ENCODE measurements around the gene MAPKAPK2. TPM values are rescaled to one million over a fixed set of nuclear protein-coding genes. Genes with fewer than 3 reads are reported as not detected.

Gene MAPKAPK2
- total and polyA plus RNA-seq, 2 of the 13 experiments (the other 11 are each of a cell fraction or from before 2014, with no cell fraction given), result 16.6 to 34.0 TPM

DNA sequence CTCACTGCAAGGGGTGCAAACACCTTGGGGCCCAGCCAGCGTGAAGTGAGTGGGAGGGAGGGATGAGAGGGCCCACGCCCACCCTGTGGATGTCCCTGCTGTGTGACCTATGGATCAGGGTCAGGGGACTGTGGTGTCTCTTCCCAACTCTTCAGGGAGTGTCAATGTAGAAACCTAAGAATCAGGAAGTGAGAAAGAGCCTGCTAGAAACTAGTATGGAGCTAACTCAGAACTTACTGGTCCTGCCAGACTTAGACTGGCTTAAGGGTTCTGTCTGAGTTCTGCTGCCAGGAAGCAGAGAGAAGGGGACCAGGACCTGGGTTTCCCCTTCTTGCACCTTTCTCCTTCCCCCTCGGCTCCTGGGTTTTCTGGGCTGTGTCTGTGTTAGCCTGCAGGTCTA is 89.4 kb downstream of the MAPKAPK2 start:
- Histone ChIP-seq H3K4me1 (ENCODE audit: insufficient read depth, low read length) (peaks cover 6% of the 10 kb centered on the region), H3K4me2 (ENCODE audit: low read depth, low read length) (no peak overlapping the region), H3K79me2 (ENCODE audit: insufficient read depth, low read length) (no peaks in the 10 kb centered on the region), H2AFZ (ENCODE audit: low read length) (no peak overlapping the region), H3K27me3 (ENCODE audit: control insufficient read depth in 1 of 2, insufficient read depth in 2 of 2, low read length in 2 of 2) (peaks cover 0 to 31% of the 10 kb centered on the region in 2 experiments; a peak in 3 of 5 replicates), H3K4me3 (replicated peaks in 1 of 3; ENCODE audit: insufficient read depth in 1 of 3, low read depth in 2 of 3, low read length in 3 of 3) (no peak overlapping the region), H4K20me1 (ENCODE audit: insufficient read depth, low read length) (no peaks in the 10 kb centered on the region), H3K9me3 (ENCODE audit: low read length) (no peaks in the 10 kb centered on the region), H3K9ac (ENCODE audit: insufficient read depth, low read depth, low read length) (no peak overlapping the region), H3K36me3 (replicated peaks in 1 of 2; ENCODE audit: control insufficient read depth in 1 of 2, insufficient read depth in 2 of 2, low read length in 2 of 2) (no peaks in the 10 kb centered on the region), H3K27ac (ENCODE audit: extremely low read length, insufficient read depth, low read length) (no peak overlapping the region)
- POLR2A ChIA-PET, result no interaction called here
- WGBS (ENCODE audit: low lambda C conversion rate), result 8% methylated on average over 3 of the region's 3 CpGs
- CTCF ChIA-PET (ENCODE audit: low intra/inter-chr PET ratio, low total read pairs), result no interaction called here
- ATAC-seq (no peak), DNase-seq (ENCODE audit: low spot score) (no peak), FAIRE-seq (no peak)
- intact Hi-C loops (cut with micrococcal nuclease; ENCODE audit: unreplicated experiment), result no loop called here
- no TSS peak for BruUV-seq (replicated peaks)
- in situ Hi-C loops (cut with HindIII; ENCODE audit: extremely low pct_ligation_motif_present, low pct_unique_long_range_greater_than_20kb), result no loop called here
- TF ChIP-seq, protein P1, sequence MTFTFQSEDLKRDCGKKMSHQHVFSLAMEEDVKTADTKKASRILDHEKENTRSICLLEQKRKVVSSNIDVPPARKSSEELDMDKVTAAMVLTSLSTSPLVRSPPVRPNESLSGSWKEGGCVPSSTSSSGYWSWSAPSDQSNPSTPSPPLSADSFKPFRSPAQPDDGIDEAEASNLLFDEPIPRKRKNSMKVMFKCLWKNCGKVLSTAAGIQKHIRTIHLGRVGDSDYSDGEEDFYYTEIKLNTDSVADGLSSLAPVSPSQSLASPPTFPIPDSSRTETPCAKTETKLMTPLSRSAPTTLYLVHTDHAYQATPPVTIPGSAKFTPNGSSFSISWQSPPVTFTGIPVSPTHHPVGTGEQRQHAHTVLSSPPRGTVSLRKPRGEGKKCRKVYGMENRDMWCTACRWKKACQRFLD (CRISPR knock-in tag; IDR thresholded peaks at IDR 0.05; ENCODE audit: borderline replicate concordance), result no peak
- TF ChIP-seq ZNF781 (CRISPR knock-in tag; IDR thresholded peaks at IDR 0.05; ENCODE audit: borderline replicate concordance, not compliant biosample characterization) (no peak), MYC (CRISPR knock-in tag; IDR thresholded peaks at IDR 0.05; ENCODE audit: borderline replicate concordance) (no peak), BCLAF1 (IDR thresholded peaks at IDR 0.05) (no peak), NONO (IDR thresholded peaks at IDR 0.05) (no peak), NONO (CRISPR knock-in tag; conservative IDR thresholded peaks at IDR 0.05) (no peak), ZSCAN29 (CRISPR knock-in tag; conservative IDR thresholded peaks at IDR 0.05) (no peak), RBM22 (optimal IDR thresholded peaks at IDR 0.05; ENCODE audit: low read length) (no peak), ZNF34 (CRISPR knock-in tag; IDR thresholded peaks at IDR 0.05; ENCODE audit: borderline replicate concordance) (no peak), GLI4 (CRISPR knock-in tag; IDR thresholded peaks at IDR 0.05; ENCODE audit: borderline replicate concordance) (no peak)
- TF ChIP-seq, protein P2, sequence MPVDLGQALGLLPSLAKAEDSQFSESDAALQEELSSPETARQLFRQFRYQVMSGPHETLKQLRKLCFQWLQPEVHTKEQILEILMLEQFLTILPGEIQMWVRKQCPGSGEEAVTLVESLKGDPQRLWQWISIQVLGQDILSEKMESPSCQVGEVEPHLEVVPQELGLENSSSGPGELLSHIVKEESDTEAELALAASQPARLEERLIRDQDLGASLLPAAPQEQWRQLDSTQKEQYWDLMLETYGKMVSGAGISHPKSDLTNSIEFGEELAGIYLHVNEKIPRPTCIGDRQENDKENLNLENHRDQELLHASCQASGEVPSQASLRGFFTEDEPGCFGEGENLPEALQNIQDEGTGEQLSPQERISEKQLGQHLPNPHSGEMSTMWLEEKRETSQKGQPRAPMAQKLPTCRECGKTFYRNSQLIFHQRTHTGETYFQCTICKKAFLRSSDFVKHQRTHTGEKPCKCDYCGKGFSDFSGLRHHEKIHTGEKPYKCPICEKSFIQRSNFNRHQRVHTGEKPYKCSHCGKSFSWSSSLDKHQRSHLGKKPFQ (CRISPR knock-in tag; IDR thresholded peaks at IDR 0.05; ENCODE audit: insufficient replicate concordance), result no peak
- TF ChIP-seq, protein P3, sequence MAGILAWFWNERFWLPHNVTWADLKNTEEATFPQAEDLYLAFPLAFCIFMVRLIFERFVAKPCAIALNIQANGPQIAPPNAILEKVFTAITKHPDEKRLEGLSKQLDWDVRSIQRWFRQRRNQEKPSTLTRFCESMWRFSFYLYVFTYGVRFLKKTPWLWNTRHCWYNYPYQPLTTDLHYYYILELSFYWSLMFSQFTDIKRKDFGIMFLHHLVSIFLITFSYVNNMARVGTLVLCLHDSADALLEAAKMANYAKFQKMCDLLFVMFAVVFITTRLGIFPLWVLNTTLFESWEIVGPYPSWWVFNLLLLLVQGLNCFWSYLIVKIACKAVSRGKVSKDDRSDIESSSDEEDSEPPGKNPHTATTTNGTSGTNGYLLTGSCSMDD (CRISPR knock-in tag; IDR thresholded peaks at IDR 0.05), result no peak
- TF ChIP-seq, protein P4, sequence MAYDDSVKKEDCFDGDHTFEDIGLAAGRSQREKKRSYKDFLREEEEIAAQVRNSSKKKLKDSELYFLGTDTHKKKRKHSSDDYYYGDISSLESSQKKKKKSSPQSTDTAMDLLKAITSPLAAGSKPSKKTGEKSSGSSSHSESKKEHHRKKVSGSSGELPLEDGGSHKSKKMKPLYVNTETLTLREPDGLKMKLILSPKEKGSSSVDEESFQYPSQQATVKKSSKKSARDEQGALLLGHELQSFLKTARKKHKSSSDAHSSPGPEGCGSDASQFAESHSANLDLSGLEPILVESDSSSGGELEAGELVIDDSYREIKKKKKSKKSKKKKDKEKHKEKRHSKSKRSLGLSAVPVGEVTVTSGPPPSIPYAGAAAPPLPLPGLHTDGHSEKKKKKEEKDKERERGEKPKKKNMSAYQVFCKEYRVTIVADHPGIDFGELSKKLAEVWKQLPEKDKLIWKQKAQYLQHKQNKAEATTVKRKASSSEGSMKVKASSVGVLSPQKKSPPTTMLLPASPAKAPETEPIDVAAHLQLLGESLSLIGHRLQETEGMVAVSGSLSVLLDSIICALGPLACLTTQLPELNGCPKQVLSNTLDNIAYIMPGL (CRISPR knock-in tag; IDR thresholded peaks at IDR 0.05; ENCODE audit: borderline replicate concordance in 1 of 2, low read depth in 1 of 2), result no peak
- TF ChIP-seq, protein P5, sequence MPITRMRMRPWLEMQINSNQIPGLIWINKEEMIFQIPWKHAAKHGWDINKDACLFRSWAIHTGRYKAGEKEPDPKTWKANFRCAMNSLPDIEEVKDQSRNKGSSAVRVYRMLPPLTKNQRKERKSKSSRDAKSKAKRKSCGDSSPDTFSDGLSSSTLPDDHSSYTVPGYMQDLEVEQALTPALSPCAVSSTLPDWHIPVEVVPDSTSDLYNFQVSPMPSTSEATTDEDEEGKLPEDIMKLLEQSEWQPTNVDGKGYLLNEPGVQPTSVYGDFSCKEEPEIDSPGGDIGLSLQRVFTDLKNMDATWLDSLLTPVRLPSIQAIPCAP (CRISPR knock-in tag; IDR thresholded peaks at IDR 0.05; ENCODE audit: low read depth), result no peak
